ENCODE measurements around the gene DBNDD2.
A peak's percentile ranks its signal among the peaks of the same experiment; 100 is the strongest.

Gene DBNDD2

GRCh38 chr20:45448270-45448669 lies 40.2 kb downstream of the DBNDD2 start:
- DNase-seq (ENCODE audit: low spot score) (no peak), ATAC-seq (ENCODE audit: low read depth) (no peak; the same call in 2 of the 3 replicates)
- Histone ChIP-seq H3K4me1 (ENCODE audit: insufficient read depth, poor library complexity, severe bottlenecking) (no peaks in the 10 kb centered on the region), H3K27me3 (ENCODE audit: insufficient read depth, poor library complexity, severe bottlenecking) (peaks cover 4% of the 10 kb centered on the region), H3K36me3 (ENCODE audit: low read depth) (no peaks in the 10 kb centered on the region), H3K9me3 (ENCODE audit: severe bottlenecking) (no peaks in the 10 kb centered on the region), H3K27ac (ENCODE audit: poor library complexity, severe bottlenecking) (no peak overlapping the region), H3K4me3 (ENCODE audit: severe bottlenecking) (no peak overlapping the region)
- TF ChIP-seq, protein P1, sequence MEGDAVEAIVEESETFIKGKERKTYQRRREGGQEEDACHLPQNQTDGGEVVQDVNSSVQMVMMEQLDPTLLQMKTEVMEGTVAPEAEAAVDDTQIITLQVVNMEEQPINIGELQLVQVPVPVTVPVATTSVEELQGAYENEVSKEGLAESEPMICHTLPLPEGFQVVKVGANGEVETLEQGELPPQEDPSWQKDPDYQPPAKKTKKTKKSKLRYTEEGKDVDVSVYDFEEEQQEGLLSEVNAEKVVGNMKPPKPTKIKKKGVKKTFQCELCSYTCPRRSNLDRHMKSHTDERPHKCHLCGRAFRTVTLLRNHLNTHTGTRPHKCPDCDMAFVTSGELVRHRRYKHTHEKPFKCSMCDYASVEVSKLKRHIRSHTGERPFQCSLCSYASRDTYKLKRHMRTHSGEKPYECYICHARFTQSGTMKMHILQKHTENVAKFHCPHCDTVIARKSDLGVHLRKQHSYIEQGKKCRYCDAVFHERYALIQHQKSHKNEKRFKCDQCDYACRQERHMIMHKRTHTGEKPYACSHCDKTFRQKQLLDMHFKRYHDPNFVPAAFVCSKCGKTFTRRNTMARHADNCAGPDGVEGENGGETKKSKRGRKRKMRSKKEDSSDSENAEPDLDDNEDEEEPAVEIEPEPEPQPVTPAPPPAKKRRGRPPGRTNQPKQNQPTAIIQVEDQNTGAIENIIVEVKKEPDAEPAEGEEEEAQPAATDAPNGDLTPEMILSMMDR (IDR thresholded peaks at IDR 0.05; ENCODE audit: poor library complexity, severe bottlenecking) = no peak

- peaks cover 4% of the 10 kb centered on the region for H3K27me3 ChIP-seq (ENCODE audit: insufficient read depth, poor library complexity, severe bottlenecking)
- H3K36me3 ChIP-seq (ENCODE audit: low read depth) = no peaks in the 10 kb centered on the region
- TF ChIP-seq, protein P1 (IDR thresholded peaks at IDR 0.05; ENCODE audit: poor library complexity, severe bottlenecking) = no peak
- H3K9me3 ChIP-seq (ENCODE audit: severe bottlenecking) = no peaks in the 10 kb centered on the region
- ATAC-seq (ENCODE audit: low read depth) (no peak), DNase-seq (ENCODE audit: low spot score) (no peak)
- no peak overlapping the region for H3K4me3 ChIP-seq (ENCODE audit: severe bottlenecking)
- H3K27ac ChIP-seq (ENCODE audit: poor library complexity, severe bottlenecking) = no peak overlapping the region
- H3K4me1 ChIP-seq (ENCODE audit: insufficient read depth, poor library complexity, severe bottlenecking) = no peaks in the 10 kb centered on the region
These were observed 41.4 kb downstream of the DBNDD2 start for GRCh38 chr20:45449528-45449927.

- Histone ChIP-seq H3K4me1 (ENCODE audit: insufficient read depth, poor library complexity, severe bottlenecking) (no peaks in the 10 kb centered on the region), H3K4me3 (ENCODE audit: severe bottlenecking) (no peak overlapping the region), H3K27me3 (ENCODE audit: insufficient read depth, poor library complexity, severe bottlenecking) (peaks cover 4% of the 10 kb centered on the region), H3K36me3 (ENCODE audit: low read depth) (no peaks in the 10 kb centered on the region), H3K27ac (ENCODE audit: poor library complexity, severe bottlenecking) (no peak overlapping the region), H3K9me3 (ENCODE audit: severe bottlenecking) (no peaks in the 10 kb centered on the region)
- ATAC-seq (ENCODE audit: low read depth) (no peak), DNase-seq (ENCODE audit: low spot score) (no peak)
- TF ChIP-seq, protein P1 (IDR thresholded peaks at IDR 0.05; ENCODE audit: poor library complexity, severe bottlenecking) = peak; percentile 81
These were observed 42.2 kb downstream of the DBNDD2 start for GRCh38 chr20:45450097-45450818.

DNA sequence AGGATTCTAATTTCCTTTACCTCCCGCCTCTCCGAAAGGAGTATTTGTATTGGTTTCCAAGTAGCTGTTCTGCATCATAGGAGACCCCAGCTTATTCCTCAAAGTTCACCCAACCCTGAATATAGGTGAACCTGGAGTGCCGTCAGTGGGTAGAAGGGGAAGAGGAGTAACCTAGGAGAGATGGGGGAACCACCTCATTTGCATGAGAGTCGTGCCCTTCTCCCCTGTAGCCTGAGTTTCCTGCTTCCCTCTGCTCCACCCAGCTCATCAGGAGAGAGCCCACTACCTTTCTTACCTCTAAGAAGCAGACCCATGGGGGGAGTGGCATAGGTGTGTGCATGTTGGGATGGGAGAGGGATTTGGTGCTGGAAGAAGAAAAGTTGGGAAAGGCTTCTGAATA lies 44.1 kb downstream of the DBNDD2 start:
- Histone ChIP-seq H3K27me3 (ENCODE audit: insufficient read depth, poor library complexity, severe bottlenecking) (peaks cover 4% of the 10 kb centered on the region), H3K4me1 (ENCODE audit: insufficient read depth, poor library complexity, severe bottlenecking) (no peaks in the 10 kb centered on the region), H3K36me3 (ENCODE audit: low read depth) (no peaks in the 10 kb centered on the region), H3K4me3 (ENCODE audit: severe bottlenecking) (no peak overlapping the region), H3K27ac (ENCODE audit: poor library complexity, severe bottlenecking) (no peak overlapping the region), H3K9me3 (ENCODE audit: severe bottlenecking) (no peaks in the 10 kb centered on the region)
- TF ChIP-seq, protein P1 (IDR thresholded peaks at IDR 0.05; ENCODE audit: poor library complexity, severe bottlenecking) = no peak
- ATAC-seq (ENCODE audit: low read depth) = 0 out of 3 replicates have a peak, but pooled peaks have one; percentile 9
- DNase-seq (ENCODE audit: low spot score) = no peak

Data from RWPE2 (cell line).